Neuron (in vitro differentiated cells): Measurements from ENCODE around the gene LRP11.
"Not testable (repeated sequence)": the region's sequence is repeated elsewhere in the genome, so short reads cannot be mapped to it uniquely, and the experiment has no call there.

ENCODE experiments used
- H2AFZ ChIP-seq: one replicate; pipeline ENCODE4 v1.6.1; 2013; ENCODE audit warnings: low read depth, mild to moderate bottlenecking, inconsistent platforms, low read length, moderate library complexity
- H3K27me3 ChIP-seq: one replicate; pipeline ENCODE4 v1.6.1; 2013; ENCODE audit warnings: low read length; ENCODE audit not compliant: insufficient read depth
- H3K36me3 ChIP-seq: one replicate; pipeline ENCODE4 v1.6.1; 2013; ENCODE audit warnings: low read length; ENCODE audit not compliant: insufficient read depth
- H3K4me1 ChIP-seq: one replicate; pipeline ENCODE4 v1.6.1; 2013; ENCODE audit warnings: low read length; ENCODE audit not compliant: insufficient read depth
- H3K4me3 ChIP-seq: 2 replicates; pipeline ENCODE4 v1.5.1; 2013; ENCODE audit warnings: mild to moderate bottlenecking, low read length, moderate library complexity
- H3K9me3 ChIP-seq: one replicate; pipeline ENCODE4 v1.6.1; 2013; ENCODE audit warnings: low read length

LRP11 gene, protein sequence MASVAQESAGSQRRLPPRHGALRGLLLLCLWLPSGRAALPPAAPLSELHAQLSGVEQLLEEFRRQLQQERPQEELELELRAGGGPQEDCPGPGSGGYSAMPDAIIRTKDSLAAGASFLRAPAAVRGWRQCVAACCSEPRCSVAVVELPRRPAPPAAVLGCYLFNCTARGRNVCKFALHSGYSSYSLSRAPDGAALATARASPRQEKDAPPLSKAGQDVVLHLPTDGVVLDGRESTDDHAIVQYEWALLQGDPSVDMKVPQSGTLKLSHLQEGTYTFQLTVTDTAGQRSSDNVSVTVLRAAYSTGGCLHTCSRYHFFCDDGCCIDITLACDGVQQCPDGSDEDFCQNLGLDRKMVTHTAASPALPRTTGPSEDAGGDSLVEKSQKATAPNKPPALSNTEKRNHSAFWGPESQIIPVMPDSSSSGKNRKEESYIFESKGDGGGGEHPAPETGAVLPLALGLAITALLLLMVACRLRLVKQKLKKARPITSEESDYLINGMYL

DNA sequence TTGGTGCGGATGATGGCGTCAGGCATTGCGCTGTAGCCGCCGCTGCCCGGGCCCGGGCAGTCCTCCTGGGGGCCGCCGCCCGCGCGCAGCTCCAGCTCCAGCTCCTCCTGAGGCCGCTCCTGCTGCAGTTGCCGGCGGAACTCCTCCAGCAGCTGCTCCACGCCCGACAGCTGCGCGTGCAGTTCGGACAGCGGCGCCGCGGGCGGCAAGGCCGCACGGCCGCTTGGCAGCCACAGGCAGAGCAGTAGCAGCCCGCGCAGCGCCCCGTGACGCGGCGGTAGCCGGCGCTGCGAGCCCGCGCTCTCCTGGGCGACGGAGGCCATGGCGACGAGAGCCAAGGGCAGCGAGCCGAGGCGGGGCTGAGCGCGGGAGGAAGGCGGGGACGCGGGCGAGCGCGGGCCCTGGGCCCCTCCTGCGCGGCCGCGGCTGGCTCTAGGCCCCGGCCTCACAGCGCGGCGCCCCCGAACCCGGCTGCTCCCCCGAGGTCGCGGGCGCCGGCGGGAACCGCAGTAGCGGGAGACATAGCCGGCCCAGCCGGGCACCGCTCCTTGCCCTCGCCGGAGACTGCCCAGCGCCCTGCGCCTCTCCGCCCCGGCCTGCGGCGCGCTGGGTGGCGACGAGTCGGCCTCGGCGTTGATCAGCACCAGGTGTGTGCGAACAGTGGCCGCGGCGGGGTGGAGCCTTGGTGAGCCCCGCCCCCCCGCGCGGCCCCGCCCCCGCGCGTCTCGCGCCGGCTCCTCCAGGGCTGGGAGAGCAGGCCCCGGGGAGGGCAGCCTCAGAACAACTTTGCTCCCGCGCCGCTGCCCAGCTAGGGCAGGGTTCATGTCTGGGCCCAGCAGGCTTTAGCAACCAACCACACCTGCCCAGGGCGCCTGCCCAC is at the start of gene LRP11:
Gene LRP11 (minus strand): TSS at position 662 of the 880 bp plus-strand sequence. CDS start 339 bp downstream, at position 323.
- peak within 1 kb of the TSS; percentile 69 for H3K4me3 ChIP-seq
- H3K27me3 ChIP-seq: no peaks in the 10 kb centered on the region
- peaks cover 24% of the 10 kb centered on the region for H3K4me1 ChIP-seq
- no peaks in the 10 kb centered on the region for H3K9me3 ChIP-seq
- H3K36me3 ChIP-seq: no peaks in the 10 kb centered on the region
- peak within 1 kb of the TSS; percentile 90 for H2AFZ ChIP-seq

DNA sequence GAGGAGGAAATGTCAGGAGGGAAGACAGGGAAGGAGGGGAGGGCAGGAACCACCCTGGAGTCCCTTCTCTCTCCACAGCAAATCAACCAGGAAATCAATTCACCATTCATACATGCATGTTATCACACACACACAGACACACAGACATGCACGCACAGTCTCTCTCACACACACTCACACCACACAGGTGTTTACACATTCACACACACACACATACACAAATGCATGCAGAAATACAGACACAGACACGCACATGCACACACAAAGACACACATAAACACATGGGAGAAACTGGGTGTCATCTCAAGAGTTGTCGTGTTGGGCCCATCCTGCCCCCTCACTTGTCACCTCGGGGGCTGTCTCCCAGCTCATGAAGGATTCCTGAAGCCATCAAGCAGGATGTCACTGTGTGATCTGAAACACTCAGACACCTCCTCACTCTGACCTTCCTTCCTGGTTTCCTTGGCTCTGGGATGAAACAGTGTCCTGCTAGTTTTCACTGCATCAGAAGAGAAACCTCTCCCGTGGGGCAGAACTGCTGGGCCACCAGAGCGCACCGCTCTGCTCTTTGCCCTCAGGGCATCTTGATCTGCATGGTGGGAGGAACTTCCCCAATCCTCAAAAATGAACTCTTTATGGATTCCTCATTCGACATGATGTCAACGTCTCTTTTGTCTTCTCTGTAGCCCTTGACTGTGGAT is 49.5 kb upstream of the LRP11 start:
- H3K9me3 ChIP-seq: peaks cover 4% of the 10 kb centered on the region
- no peak overlapping the region for H3K4me3 ChIP-seq
- H3K27me3 ChIP-seq: peaks cover 4% of the 10 kb centered on the region
- no peaks in the 10 kb centered on the region for H3K36me3 ChIP-seq
- no peak overlapping the region for H2AFZ ChIP-seq
- no peaks in the 10 kb centered on the region for H3K4me1 ChIP-seq

DNA sequence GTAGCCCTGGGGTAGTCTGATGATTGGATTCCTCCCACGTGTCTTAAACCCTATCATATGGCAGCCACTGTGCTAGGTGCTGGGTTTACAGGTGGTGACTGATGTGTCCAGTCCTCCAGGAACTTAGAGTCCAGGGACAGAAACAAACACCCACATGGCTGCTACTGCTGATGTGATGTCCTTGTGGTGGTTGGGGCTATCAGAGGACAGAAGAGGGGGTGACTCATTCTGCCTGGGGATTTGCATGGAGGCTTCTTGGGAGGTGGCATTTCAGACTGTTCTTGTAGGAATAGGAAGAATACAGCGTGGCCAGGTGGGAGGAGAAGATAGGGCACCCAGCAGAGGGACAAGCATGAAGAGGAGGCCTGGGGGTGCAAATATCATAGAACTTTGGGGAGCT is 48.9 kb upstream of the LRP11 start:
- Histone ChIP-seq H3K4me3 (no peak overlapping the region), H3K9me3 (peaks cover 6% of the 10 kb centered on the region), H3K27me3 (peaks cover 3% of the 10 kb centered on the region), H3K4me1 (no peaks in the 10 kb centered on the region), H2AFZ (no peak overlapping the region), H3K36me3 (no peaks in the 10 kb centered on the region)

DNA sequence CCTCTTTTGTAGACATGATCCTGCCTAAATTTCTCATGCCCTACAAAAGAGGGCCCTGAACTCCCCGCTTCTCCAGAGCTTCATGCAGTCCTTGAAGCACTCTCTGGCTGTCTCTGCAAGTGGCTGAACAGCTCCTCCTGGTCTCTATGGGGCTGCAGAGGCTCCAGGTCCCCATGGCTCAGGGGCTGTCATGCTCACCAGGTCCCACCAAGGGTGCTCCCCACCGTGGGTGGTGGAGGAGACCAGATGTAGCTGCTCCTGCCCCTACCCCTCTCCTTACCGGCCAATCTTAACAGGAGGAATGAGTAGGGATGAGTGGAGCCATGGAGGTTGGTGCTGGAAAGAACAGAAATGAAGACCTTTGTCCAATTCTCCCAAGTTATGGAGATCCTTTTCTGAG is 48.5 kb upstream of the LRP11 start:
- H3K9me3 ChIP-seq, H3K27me3 ChIP-seq, H3K36me3 ChIP-seq, H3K4me3 ChIP-seq, H3K4me1 ChIP-seq, H2AFZ ChIP-seq: not testable (repeated sequence)

DNA sequence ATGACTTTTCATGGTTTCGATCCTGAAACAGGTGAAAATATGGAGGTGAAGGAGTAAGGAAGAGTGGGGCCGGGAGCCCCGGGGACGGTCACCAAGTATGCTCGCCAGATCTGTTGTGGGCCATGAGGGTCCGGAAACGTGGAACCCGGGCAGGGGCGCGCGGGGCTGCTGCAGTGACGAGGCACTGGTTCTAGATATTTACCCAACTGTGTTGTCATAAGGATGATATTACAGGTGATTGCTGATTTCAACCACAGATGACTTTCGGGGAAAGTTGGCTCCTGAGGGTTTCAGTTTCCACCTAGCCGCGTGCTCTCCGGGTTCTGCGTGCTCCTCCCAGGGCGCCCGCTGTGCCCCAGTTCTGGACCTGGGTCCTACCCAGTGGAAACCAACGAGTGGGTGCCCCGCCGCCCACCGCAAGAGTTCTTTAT is 46.6 kb upstream of the LRP11 start:
- Histone ChIP-seq H2AFZ (no peak overlapping the region), H3K4me3 (no peak overlapping the region), H3K36me3 (no peaks in the 10 kb centered on the region), H3K4me1 (no peaks in the 10 kb centered on the region), H3K27me3 (peaks cover 2% of the 10 kb centered on the region), H3K9me3 (peaks cover 6% of the 10 kb centered on the region)

DNA sequence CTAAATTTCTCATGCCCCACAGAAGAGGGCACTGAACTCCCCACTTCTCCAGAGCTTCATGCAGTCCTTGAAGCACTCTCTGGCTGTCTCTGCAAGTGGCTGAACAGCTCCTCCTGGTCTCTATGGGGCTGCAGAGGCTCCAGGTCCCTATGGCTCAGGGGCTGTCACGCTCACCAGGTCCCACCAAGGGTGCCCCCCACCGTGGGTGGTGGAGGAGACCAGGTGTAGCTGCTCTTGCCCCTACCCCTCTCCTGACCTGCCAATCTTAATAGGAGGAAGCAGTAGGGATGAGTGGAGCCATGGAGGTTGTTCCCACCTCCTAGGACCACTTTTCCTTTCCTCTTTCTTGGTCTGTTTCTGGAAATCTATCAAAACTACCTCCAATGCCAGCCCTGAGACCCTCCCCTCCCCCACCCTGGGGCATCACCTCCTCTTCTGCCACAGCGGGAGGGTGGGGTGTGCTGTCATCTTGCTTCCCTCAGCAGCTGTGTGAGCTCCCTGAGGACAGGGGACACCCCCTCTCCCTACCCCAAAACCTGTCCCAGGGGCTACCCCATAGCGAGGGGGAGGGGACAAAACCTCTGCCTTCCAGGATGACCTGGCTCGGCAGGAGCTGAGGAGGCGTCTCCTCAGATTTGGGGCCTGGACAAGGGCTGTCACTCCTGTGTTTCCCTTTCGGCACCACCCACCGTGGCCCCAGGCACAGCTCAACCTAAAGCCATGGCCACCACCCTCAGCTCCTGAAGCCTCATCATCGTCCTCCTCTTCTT is 45.7 kb upstream of the LRP11 start:
- no peak overlapping the region for H2AFZ ChIP-seq
- H3K36me3 ChIP-seq: no peaks in the 10 kb centered on the region
- peaks cover 6% of the 10 kb centered on the region for H3K9me3 ChIP-seq
- H3K4me1 ChIP-seq: no peaks in the 10 kb centered on the region
- H3K4me3 ChIP-seq: no peak overlapping the region
- peaks cover 3% of the 10 kb centered on the region for H3K27me3 ChIP-seq

DNA sequence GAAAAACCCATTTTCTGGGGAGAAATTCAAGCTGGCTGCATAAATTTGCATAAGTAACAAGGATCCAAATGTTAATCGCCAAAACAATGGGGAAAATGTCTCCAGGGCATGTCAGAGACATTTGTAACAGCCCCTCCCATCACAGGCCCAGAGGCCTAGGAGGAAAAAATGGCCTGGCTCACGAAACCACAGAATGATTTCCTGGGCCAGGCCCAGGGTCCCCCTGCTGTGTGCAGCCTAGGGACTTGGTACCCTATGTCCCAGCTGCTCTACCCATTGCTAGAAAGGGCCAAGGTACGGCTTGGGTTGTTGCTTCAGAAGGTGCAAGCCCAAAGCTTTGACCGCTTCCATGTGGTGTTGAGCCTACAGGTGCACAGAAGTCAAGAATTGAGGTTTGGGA is 44.3 kb upstream of the LRP11 start:
- H3K4me1 ChIP-seq, H3K36me3 ChIP-seq, H3K27me3 ChIP-seq, H3K4me3 ChIP-seq, H2AFZ ChIP-seq, H3K9me3 ChIP-seq: not testable (repeated sequence)

DNA sequence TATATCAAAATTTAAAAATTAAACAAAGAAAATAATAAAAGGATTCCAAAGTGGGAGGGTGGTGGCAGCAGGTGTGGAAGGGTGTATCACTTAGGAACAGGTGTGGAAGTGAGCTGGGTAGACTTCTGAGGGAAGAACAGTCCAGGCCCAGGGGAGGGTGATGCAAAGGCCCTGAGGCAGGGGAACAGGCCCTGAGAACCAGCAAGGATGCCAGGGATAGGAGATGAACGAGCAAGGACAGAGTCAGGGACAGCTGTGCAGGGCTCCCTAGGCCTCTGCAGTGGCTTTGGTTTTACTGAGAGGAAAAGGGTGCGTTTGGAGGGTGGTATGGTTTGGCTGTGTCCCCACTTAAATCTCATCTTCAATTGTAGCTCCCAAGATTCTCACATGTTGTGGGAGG is 43.2 kb upstream of the LRP11 start:
- Histone ChIP-seq H3K4me1 (no peaks in the 10 kb centered on the region), H2AFZ (no peak overlapping the region), H3K27me3 (peaks cover 3% of the 10 kb centered on the region)

DNA sequence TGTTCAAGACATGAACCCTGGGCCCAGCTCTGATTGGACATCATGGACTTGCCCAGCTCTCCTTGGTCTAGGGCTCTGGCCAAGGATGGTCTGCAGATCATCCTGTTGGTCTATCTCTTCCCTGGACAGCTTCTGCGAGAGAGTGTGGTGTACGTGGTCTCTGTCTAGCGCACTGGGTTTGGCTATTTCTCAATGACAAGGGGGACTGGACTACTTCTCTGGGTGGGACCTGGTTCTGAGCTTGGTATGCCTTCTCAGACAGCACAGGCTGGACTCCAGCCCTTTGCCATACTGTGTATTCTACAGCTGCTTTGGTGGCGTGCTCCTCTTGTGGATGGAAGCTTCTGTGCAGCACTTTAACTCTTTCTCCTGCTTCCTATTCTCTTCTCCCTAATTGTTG is 42.2 kb upstream of the LRP11 start:
- H2AFZ ChIP-seq: no peak overlapping the region
- peaks cover 6% of the 10 kb centered on the region for H3K9me3 ChIP-seq
- no peaks in the 10 kb centered on the region for H3K4me1 ChIP-seq
- peaks cover 3% of the 10 kb centered on the region for H3K27me3 ChIP-seq
- no peaks in the 10 kb centered on the region for H3K36me3 ChIP-seq
- no peak overlapping the region for H3K4me3 ChIP-seq

More for the DNA sequence above, 43.2 kb upstream of the LRP11 start:
- no peaks in the 10 kb centered on the region for H3K36me3 ChIP-seq
- H3K4me3 ChIP-seq: no peak overlapping the region
- peaks cover 6% of the 10 kb centered on the region for H3K9me3 ChIP-seq

DNA sequence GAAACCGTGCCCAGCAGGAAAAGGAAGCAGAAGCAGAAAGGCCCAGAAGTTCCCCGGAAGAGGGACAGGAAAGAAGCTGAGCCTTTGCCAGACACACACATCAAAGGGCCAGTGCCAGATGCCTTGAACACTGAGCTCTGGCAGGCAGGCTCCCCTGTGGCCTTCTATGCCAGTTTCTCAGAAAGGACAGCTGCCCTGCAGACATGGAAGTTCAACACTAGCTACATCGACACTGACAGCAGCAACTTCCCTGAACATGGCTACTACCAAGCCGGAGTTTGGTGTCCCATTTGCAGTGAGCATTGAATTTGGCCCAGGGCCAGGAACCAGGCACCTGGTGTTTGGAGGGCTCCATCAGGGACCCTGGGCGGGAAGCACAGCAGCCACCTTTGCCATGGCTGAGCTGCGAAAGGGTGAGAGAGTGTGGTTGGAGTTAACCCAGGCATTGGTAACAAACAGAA is 41.8 kb upstream of the LRP11 start:
- no peaks in the 10 kb centered on the region for H3K4me1 ChIP-seq
- H3K9me3 ChIP-seq: peaks cover 6% of the 10 kb centered on the region
- H3K27me3 ChIP-seq: peaks cover 3% of the 10 kb centered on the region
- no peak overlapping the region for H2AFZ ChIP-seq
- no peaks in the 10 kb centered on the region for H3K36me3 ChIP-seq
- no peak overlapping the region for H3K4me3 ChIP-seq

DNA sequence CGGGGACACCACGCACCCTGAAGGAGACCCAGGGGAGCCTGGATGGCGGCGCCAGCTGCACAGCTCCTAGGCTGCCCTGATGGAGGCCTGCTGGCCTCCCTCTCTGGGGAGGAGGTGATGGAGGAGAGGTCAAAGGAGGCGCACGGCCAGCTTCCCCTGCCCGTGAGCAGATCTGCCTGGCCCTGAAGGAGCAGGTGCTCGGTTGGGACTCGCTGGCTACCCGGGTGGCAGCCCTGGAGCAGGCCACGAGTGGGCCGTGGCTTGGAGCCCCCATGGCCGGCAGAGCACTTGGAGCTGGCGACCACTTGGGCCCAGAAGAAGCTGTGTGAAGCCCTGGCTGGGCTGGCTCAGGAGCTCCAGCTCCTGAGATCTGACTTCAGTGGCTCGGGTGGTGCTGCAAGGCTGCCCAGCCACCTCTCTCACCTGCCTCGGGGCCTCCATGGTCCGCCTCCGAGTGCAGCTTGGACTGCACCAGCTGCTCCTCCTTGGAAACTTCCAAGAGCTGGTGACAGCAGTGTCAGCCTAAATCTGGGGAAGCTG is 41.3 kb upstream of the LRP11 start:
- peaks cover 6% of the 10 kb centered on the region for H3K9me3 ChIP-seq
- H3K4me1 ChIP-seq: no peaks in the 10 kb centered on the region
- H3K36me3 ChIP-seq: no peaks in the 10 kb centered on the region
- no peak overlapping the region for H2AFZ ChIP-seq
- H3K4me3 ChIP-seq: no peak overlapping the region
- H3K27me3 ChIP-seq: peaks cover 3% of the 10 kb centered on the region
